NT2/D1 (cell line): ENCODE results near the gene SOX30.

ENCODE experiments used
- DNase-seq: peaks from one replicate; pipeline ENCODE4 v3.0.0-alpha.2; 2011; ENCODE audit warnings: low read depth, low spot score
- H3K27me3 ChIP-seq: 2 replicates; pipeline ENCODE4 v1.6.0; 2011; ENCODE audit warnings: mild to moderate bottlenecking; ENCODE audit not compliant: insufficient read length, insufficient read depth
- H3K36me3 ChIP-seq: 2 replicates; pipeline ENCODE4 v1.6.1; 2011; ENCODE audit warnings: mild to moderate bottlenecking, low read length, mixed read lengths; ENCODE audit not compliant: insufficient read depth, insufficient read length
- H3K4me1 ChIP-seq: 2 replicates; pipeline ENCODE4 v1.5.1; 2011; ENCODE audit not compliant: insufficient read depth, insufficient read length
- H3K4me3 ChIP-seq: 2 replicates; pipeline ENCODE4 v1.5.1; 2011; ENCODE audit warnings: low read depth; ENCODE audit not compliant: insufficient read length
- H3K9ac ChIP-seq: 2 replicates; pipeline ENCODE4 v1.6.0; 2011; ENCODE audit warnings: low read depth; ENCODE audit not compliant: insufficient read length
- H3K9me3 ChIP-seq: 2 replicates; pipeline ENCODE4 v1.5.1; 2011; ENCODE audit warnings: mild to moderate bottlenecking, low read length; ENCODE audit not compliant: insufficient read depth
- SUZ12 ChIP-seq: IDR thresholded peaks from 2 replicates; pipeline ENCODE4 v1.6.1; 2011; ENCODE audit not compliant: insufficient read length, insufficient read depth; ENCODE audit errors: extremely low read depth
- YY1 ChIP-seq: IDR thresholded peaks from 2 replicates; pipeline ENCODE4 v1.6.1; 2011; ENCODE audit not compliant: insufficient read length, insufficient read depth
- ZNF274 ChIP-seq: IDR thresholded peaks from 2 replicates; pipeline ENCODE4 v1.6.1; 2011; ENCODE audit warnings: mild to moderate bottlenecking, low read depth, low read length

Gene SOX30

GRCh38 chr5:157626831-157627230 is 25.4 kb downstream of the SOX30 start:
- Histone ChIP-seq H3K36me3 (no peaks in the 10 kb centered on the region), H3K9me3 (no peaks in the 10 kb centered on the region), H3K9ac (no peak overlapping the region), H3K4me3 (no peak overlapping the region), H3K27me3 (no peaks in the 10 kb centered on the region), H3K4me1 (no peaks in the 10 kb centered on the region)
- TF ChIP-seq YY1 = no peak
- TF ChIP-seq SUZ12 = no peak
- TF ChIP-seq ZNF274 = no peak
- no peak for DNase-seq

GRCh38 chr5:157624144-157624543 is 28.1 kb downstream of the SOX30 start:
- H3K27me3 ChIP-seq = no peaks in the 10 kb centered on the region
- no peak overlapping the region for H3K4me3 ChIP-seq
- H3K4me1 ChIP-seq = no peaks in the 10 kb centered on the region
- no peak for DNase-seq
- TF ChIP-seq YY1 (no peak), SUZ12 (no peak), ZNF274 (no peak)
- no peak overlapping the region for H3K9ac ChIP-seq
- H3K36me3 ChIP-seq = no peaks in the 10 kb centered on the region
- no peaks in the 10 kb centered on the region for H3K9me3 ChIP-seq

- Histone ChIP-seq H3K9me3 (no peaks in the 10 kb centered on the region), H3K4me3 (no peak overlapping the region), H3K9ac (no peak overlapping the region), H3K27me3 (no peaks in the 10 kb centered on the region), H3K4me1 (no peaks in the 10 kb centered on the region), H3K36me3 (no peaks in the 10 kb centered on the region)
- TF ChIP-seq YY1 (no peak), SUZ12 (no peak), ZNF274 (no peak)
- no peak for DNase-seq
Measured at GRCh38 chr5:157620776-157621175, 31.5 kb downstream of the SOX30 start.

GRCh38 chr5:157618191-157618765 is 34.0 kb downstream of the SOX30 start:
- no peaks in the 10 kb centered on the region for H3K36me3 ChIP-seq
- H3K9ac ChIP-seq = no peak overlapping the region
- DNase-seq = no peak
- no peak for TF ChIP-seq ZNF274
- TF ChIP-seq YY1 = no peak
- no peak for TF ChIP-seq SUZ12
- no peaks in the 10 kb centered on the region for H3K9me3 ChIP-seq
- no peaks in the 10 kb centered on the region for H3K27me3 ChIP-seq
- H3K4me3 ChIP-seq = no peak overlapping the region
- no peaks in the 10 kb centered on the region for H3K4me1 ChIP-seq

- Histone ChIP-seq H3K36me3 (no peaks in the 10 kb centered on the region), H3K27me3 (no peaks in the 10 kb centered on the region), H3K4me3 (no peak overlapping the region), H3K9ac (no peak overlapping the region), H3K4me1 (no peaks in the 10 kb centered on the region), H3K9me3 (no peaks in the 10 kb centered on the region)
- TF ChIP-seq YY1 (no peak), ZNF274 (no peak), SUZ12 (no peak)
- no peak for DNase-seq
Measured at GRCh38 chr5:157616785-157617184, 35.5 kb downstream of the SOX30 start.

GRCh38 chr5:157613385-157614245 is 38.6 kb downstream of the SOX30 start:
- no peak for DNase-seq
- Histone ChIP-seq H3K9ac (no peak overlapping the region), H3K36me3 (no peaks in the 10 kb centered on the region), H3K27me3 (no peaks in the 10 kb centered on the region), H3K4me3 (no peak overlapping the region), H3K9me3 (no peaks in the 10 kb centered on the region), H3K4me1 (no peaks in the 10 kb centered on the region)
- TF ChIP-seq ZNF274 (no peak), SUZ12 (no peak), YY1 (no peak)

GRCh38 chr5:157612581-157612980 is 39.7 kb downstream of the SOX30 start:
- Histone ChIP-seq H3K9ac (no peak overlapping the region), H3K4me3 (no peak overlapping the region), H3K36me3 (no peaks in the 10 kb centered on the region), H3K4me1 (no peaks in the 10 kb centered on the region), H3K9me3 (no peaks in the 10 kb centered on the region), H3K27me3 (no peaks in the 10 kb centered on the region)
- TF ChIP-seq SUZ12 = no peak
- TF ChIP-seq YY1 = no peak
- no peak for DNase-seq
